Activated T-cell treated with anti-CD3 and anti-CD28 coated beads for 24 hours (primary cell): ENCODE data around the gene HDAC7.

Source experiments
- DNase-seq: peaks from one replicate; pipeline ENCODE4 v3.0.0-alpha.2; 2020; ENCODE audit warnings: low read depth

HDAC7 gene

GRCh38 chr12:47762850-47763465 is 56.7 kb downstream of the HDAC7 start:
- DNase-seq: no peak

GRCh38 chr12:47758834-47759690 is 60.6 kb downstream of the HDAC7 start, which contains the start of gene RAPGEF3:
RAPGEF3 (minus strand) TSS chr12:47758880; CDS start chr12:47758556, 324 bp downstream.
- peak; percentile 60 for DNase-seq

GRCh38 chr12:47758584-47758833 is 61.2 kb downstream of the HDAC7 start:
- no peak for DNase-seq

- DNase-seq: no peak
Observed at GRCh38 chr12:47757840-47758583, 61.7 kb downstream of the HDAC7 start.

GRCh38 chr12:47757364-47757839 is 62.3 kb downstream of the HDAC7 start:
- DNase-seq: no peak

- DNase-seq: peak; percentile 17
Observed at GRCh38 chr12:47755655-47756562, 63.8 kb downstream of the HDAC7 start.

- no peak for DNase-seq
Observed at GRCh38 chr12:47754881-47755280, 64.8 kb downstream of the HDAC7 start.

- no peak for DNase-seq
Observed at GRCh38 chr12:47754126-47754525, 65.6 kb downstream of the HDAC7 start.

- no peak for DNase-seq
Observed at GRCh38 chr12:47753021-47754001, 66.4 kb downstream of the HDAC7 start.

GRCh38 chr12:47752552-47752951 is 67.2 kb downstream of the HDAC7 start:
- DNase-seq: no peak

GRCh38 chr12:47752121-47752520 is 67.6 kb downstream of the HDAC7 start:
- no peak for DNase-seq

- DNase-seq: no peak
Observed at GRCh38 chr12:47751561-47751960, 68.1 kb downstream of the HDAC7 start.

GRCh38 chr12:47750916-47751470 is 68.7 kb downstream of the HDAC7 start:
- no peak for DNase-seq

- DNase-seq: no peak
Observed at GRCh38 chr12:47750229-47750798, 69.4 kb downstream of the HDAC7 start.

GRCh38 chr12:47748899-47749298 is 70.8 kb downstream of the HDAC7 start:
- no peak for DNase-seq

- no peak for DNase-seq
Observed at GRCh38 chr12:47748507-47748828, 71.2 kb downstream of the HDAC7 start.

- DNase-seq: no peak
Observed at GRCh38 chr12:47747596-47748506, 71.9 kb downstream of the HDAC7 start.

- DNase-seq: no peak
Observed at GRCh38 chr12:47747126-47747525, 72.6 kb downstream of the HDAC7 start.

- no peak for DNase-seq
Observed at GRCh38 chr12:47746523-47746922, 73.2 kb downstream of the HDAC7 start.
